Activated CD4-positive, CD25-positive, alpha-beta regulatory T cell treated with anti-CD3 and anti-CD28 coated beads, Interleukin-2, amount 50 U/mL, for 72 hours (primary cell): ENCODE results near the gene TRABD2B.

Source experiments
- DNase-seq: peaks from one replicate; pipeline ENCODE4 v3.0.0; 2021

TRABD2B gene

GRCh38 chr1:47843781-47844557, 153.2 kb downstream of the TRABD2B start:
- no peak for DNase-seq

DNA sequence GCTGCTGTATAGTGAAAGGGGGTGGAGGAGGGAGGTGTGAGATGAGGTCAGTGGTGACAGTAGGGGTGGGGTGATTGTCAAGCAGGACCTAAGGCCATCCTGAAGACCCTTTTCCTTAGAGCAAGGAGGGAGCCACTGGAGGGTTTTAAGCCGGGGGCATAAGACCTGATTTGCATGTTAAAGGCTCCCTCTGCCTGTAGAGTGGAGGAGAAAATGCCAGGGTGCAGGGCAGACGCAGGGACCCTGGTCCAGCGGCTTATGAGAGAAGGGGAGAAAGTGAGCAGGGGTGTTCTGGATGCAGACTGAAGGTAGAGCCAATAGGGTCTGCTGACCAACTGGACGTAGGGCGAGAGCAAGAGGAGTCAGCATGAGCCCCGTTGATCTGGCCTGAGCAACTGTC, 154.1 kb downstream of the TRABD2B start:
- DNase-seq: no peak

DNA sequence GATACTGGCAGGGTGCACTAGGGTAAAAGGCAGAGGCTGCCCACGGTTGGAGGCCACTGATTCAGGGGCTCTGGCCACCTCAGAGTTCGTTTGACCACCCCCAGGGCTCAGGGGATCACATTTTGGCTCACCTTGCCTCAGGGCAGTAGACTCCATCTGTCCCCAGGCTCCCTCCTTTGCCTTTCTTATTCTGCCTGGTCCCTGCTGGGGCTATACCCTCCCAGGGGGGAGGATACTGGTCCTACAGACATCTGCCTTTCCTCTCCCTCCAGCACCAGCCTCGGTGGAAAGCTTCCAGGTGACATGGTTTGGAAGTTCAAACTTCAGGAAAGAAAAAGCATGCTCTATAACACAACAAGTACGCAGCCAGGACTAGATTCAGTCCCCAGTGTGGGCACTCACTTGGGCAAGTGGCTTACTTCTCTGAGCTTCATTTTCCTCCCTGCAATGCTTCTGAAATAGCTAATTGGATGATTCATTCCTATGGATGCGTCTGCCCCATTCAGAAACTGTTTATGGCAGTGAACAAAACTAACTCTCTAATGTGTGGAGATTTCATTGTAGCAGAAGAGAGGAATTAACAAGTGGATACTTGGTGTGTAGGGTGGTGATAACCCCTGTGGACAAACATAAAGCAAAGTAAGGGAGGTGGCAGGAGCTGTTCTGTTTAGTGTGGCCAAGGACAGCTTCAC, 154.8 kb downstream of the TRABD2B start:
- no peak for DNase-seq

- DNase-seq: no peak
Measured at GRCh38 chr1:47841356-47841755, 155.8 kb downstream of the TRABD2B start.

GRCh38 chr1:47840393-47841190, 156.6 kb downstream of the TRABD2B start:
- DNase-seq: no peak

GRCh38 chr1:47839433-47839760, 157.8 kb downstream of the TRABD2B start:
- no peak for DNase-seq

DNA sequence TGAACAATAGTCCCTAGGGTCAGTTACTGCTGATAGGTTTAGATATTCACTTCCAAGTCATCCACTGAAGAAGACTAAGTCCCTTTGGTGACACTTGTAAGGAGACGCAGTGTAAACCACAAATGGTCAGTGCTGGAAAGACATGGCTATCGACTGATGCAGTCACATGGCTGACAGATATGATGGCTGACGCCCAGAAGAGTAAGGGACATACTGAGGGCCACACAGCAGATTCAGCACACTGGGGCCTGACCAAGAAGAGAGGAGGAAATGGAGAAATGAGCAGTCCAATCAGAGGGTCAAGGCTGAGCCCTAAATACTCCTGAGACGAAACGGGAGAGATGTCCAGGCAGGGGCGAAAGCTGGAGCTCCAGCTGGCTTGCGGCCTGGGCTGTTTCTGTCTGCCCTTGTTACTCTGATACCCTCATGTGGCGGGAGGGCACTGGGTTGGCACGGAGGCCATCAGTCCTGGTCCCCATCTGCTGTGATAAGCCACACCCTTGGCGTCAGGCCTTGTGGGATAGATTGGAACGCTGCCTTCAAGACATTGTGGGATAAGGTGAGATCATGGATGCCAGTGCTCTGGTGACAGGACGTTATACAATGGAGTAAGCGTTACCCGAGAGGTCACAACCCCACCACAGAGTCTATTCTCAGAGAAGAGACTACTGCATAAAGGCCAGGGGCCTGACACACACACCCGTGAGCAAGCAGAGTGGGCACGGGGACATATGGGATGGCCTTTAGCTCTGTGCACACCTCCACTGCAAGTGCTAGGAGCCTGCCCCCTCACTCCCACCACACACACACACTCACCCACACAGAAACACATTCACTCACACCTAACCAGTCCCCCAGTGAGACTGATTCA, 158.4 kb downstream of the TRABD2B start:
- DNase-seq: no peak

DNA sequence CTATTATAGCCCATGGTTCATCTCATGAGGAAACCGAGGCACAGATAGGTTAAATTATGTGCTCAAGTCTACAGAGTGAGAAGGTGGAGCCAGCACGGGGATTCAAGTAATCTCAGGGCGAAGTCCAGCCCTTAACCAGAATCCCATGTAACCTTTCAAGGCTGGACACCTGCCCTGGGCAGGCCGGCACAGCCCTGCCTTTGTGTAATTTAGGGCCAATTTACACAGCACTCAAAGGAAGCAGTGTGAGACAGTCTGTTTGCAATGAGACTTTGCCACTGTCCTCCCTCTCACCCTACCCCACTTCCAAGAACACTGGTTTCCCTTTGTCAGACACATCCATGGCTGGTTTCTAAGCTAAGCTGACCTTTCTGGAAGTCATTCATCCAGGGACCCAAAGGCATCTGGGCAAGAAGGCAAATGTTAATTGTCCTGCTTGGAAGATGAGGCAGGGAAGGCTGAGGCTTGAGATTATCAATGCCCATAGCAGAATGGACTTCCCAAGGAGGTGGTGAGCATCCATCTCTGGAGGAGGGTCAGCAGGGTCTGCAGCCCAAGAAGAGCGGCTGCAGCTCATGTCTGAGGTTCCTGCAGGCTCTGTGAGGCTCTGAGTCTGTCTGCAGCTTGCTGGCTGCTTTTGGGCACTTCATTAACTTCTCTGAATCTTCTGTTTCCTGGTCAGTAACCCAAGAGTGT, 159.2 kb downstream of the TRABD2B start:
- no peak for DNase-seq

- DNase-seq: no peak
Measured at GRCh38 chr1:47837056-47837830, 159.9 kb downstream of the TRABD2B start.

DNA sequence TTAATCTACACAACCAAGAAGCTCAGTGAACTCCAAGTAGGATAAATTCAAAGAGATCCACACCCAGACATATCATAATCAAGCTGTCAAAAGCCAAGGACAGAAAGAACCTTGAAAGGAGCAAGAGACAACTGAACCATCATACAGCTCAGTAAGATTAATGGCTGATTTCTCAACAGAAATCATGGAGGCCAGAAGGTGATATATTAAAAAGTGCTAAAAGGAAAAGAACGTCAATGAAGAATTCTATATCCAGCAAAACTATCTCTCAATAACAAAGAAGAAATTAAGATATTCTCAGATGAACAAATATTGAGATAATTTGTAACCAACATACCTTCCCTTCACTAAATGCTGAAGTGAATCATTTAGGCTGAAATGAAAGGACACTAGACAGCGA, 161.8 kb downstream of the TRABD2B start:
- DNase-seq: no peak

DNA sequence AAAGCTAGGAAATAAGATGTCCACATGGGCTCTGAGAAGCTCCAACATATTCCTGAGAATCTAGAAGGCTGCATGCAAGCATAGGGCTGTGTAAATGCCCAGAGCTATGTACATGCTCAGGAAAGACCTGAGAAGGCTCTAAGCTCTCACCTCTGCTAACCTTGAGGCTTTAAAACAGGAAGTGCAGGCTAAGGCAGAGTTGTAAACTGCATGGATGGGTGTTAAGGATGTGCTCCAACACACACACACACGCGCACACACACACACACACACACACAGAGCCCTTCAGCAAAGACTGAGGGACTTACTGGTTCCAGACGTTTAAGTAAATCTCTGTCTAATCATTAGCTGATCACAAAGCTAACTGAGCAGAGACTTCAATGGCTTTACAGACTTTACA, 162.9 kb downstream of the TRABD2B start:
- DNase-seq: no peak

GRCh38 chr1:47830641-47831333, 166.4 kb downstream of the TRABD2B start:
- no peak for DNase-seq

GRCh38 chr1:47830021-47830420, 167.2 kb downstream of the TRABD2B start:
- no peak for DNase-seq

GRCh38 chr1:47828978-47829377, 168.2 kb downstream of the TRABD2B start:
- no peak for DNase-seq

GRCh38 chr1:47827109-47827508, 170.1 kb downstream of the TRABD2B start:
- DNase-seq: no peak

DNA sequence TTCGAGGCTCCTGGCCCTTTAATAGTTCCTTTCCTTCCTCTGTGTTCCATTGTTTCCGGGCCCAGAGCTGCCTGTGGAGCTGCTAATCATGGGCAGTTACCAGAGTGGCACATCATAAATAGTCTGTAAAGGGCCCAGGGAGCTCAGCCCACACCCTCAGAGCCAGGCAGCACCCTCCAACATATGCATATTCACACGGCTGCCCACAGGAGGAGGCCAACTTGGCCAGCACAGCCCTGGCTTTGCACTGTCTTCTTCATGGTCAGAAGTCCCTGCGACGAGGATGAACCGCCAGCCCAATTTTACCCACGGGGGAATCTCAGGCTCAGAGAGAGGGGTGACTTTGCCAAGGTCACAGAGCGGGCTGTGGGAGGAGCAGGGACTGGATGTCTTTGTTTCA, 172.5 kb downstream of the TRABD2B start:
- no peak for DNase-seq

DNA sequence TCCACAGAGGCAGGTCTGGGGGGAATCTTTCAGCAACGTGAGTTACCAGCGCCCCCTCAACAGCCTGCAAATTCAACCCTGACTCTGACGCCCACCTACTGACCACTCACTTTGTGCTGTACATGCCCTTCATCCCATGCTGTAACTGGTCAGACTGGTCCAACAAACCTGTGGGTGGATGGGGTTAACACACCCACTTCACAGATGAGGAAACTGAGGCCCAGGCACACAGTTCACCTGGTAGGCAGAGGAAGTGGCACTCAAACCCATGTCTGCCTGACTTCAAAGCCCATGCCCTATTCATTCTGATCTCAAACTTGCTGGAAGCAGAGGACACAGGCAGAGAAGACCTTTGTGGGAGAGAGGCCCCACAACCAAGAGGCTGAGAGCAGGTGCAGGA, 172.9 kb downstream of the TRABD2B start:
- DNase-seq: no peak

GRCh38 chr1:47823040-47823808, 174.0 kb downstream of the TRABD2B start:
- DNase-seq: no peak

DNA sequence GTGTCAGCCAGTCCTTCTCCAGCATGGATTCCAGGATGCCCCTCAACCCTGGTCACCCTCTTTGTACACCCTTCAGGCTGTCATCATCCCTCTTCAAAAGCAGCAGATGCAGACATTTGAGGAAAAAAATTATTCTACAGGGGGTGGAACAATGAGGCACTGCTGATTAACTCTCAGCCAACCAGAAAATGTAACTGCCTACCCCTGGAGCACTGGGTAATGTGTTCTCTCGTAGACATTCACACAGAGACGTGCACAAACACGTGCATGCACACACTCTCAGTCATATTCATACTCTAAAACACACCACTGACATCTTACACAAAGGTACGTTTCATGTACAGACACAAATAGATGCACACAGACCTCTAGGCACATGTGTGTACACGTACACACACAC, 175.4 kb downstream of the TRABD2B start:
- DNase-seq: no peak

- DNase-seq: no peak
Measured at GRCh38 chr1:47819574-47819888, 177.7 kb downstream of the TRABD2B start.
